GM12878 (cell line): ENCODE data around the gene CCR7. TPM values are rescaled to one million over a fixed set of nuclear protein-coding genes. Genes with fewer than 3 reads are reported as not detected.

Source experiments
- ATAC-seq: fragments of 200-7000 bp; cut with Tn5 transposase; 3 replicates; pipeline ENCODE4 v1.9.1; 2020; ENCODE audit warnings: mild to moderate bottlenecking, moderate library complexity
- BruUV-seq: library from RNA; stranded (reverse); fragments of 400-500 nt; replicated peaks from 2 replicates; lab custom pipeline; 2021; lab: Mats Ljungman, UMichigan
- CTCF ChIA-PET: fragments of 300-600 bp; sonication (Branson Sonifier 250); formaldehyde crosslinking; extraction: SDS; loops from one replicate; lab custom pipeline; 2021; ENCODE audit warnings: inconsistent platforms; lab: Yijun Ruan, JAX
- POLR2A ChIA-PET: fragments of 350-600 bp; formaldehyde crosslinking; extraction: SDS; loops from one replicate; lab custom pipeline; 2021; ENCODE audit warnings: inconsistent platforms; lab: Charles Lee
- RAD21 ChIA-PET: fragments of 300-600 bp; sonication (Branson Sonifier 250); formaldehyde crosslinking; loops from one replicate; lab custom pipeline; 2023; ENCODE audit warnings: antibody characterized with exemption; ENCODE audit not compliant: unreplicated experiment; lab: Charles Lee
- SMC1A ChIA-PET: fragments of 300-600 bp; sonication (Branson Sonifier 250); formaldehyde crosslinking; loops from one replicate; lab custom pipeline; 2023; ENCODE audit not compliant: unreplicated experiment, uncharacterized antibody; lab: Charles Lee
- DNase-seq: peaks from one replicate; pipeline ENCODE4 v3.0.0-alpha.2; 2011; ENCODE audit warnings: low read depth, low spot score
- FAIRE-seq: peaks from 3 replicates; lab custom pipeline; 2011; peaks lifted over from hg19 to GRCh38; lab: Jason Lieb, UNC
- H2AFZ ChIP-seq: 2 replicates; pipeline ENCODE4 v1.6.0; 2011; ENCODE audit warnings: low read depth, low read length, control low read depth; ENCODE audit not compliant: control insufficient read depth
- H3K27ac ChIP-seq: 2 replicates; pipeline ENCODE4 v1.5.1; 2011; ENCODE audit warnings: control low read depth; ENCODE audit not compliant: control insufficient read depth, insufficient read depth
- H3K27me3 ChIP-seq, 2 experiments: replicated peaks in 1 of 2; 2 replicates each; pipeline versions ENCODE4 v1.6.0 to v1.6.1; 2011; ENCODE audit warnings: low read length in 1 of 2; ENCODE audit not compliant: control insufficient read depth in 2 of 2, insufficient read depth in 2 of 2
- H3K36me3 ChIP-seq, 2 experiments: 2 replicates each; pipeline ENCODE4 v1.5.1; 2011; ENCODE audit warnings: low read length in 1 of 2; ENCODE audit not compliant: control insufficient read depth in 2 of 2, insufficient read depth in 2 of 2
- H3K4me1 ChIP-seq: 2 replicates; pipeline ENCODE4 v1.6.1; 2011; ENCODE audit warnings: mild to moderate bottlenecking, low read length, moderate library complexity, mixed read lengths; ENCODE audit not compliant: control insufficient read depth, insufficient read depth
- H3K4me2 ChIP-seq: 2 replicates; pipeline ENCODE4 v1.6.0; 2011; ENCODE audit warnings: control low read depth; ENCODE audit not compliant: control insufficient read depth, insufficient read depth
- H3K4me3 ChIP-seq: fragments of 200-600 bp; sonication (generic); 2 replicates; pipeline ENCODE4 v1.5.1; 2016
- H3K79me2 ChIP-seq: 2 replicates; pipeline ENCODE4 v1.6.0; 2011; ENCODE audit warnings: low read length; ENCODE audit not compliant: control insufficient read depth, insufficient read depth
- H3K9ac ChIP-seq: 2 replicates; pipeline ENCODE4 v1.8.0; 2011; ENCODE audit warnings: low read length, control low read depth, mixed read lengths; ENCODE audit not compliant: control insufficient read depth, insufficient read depth
- H3K9me3 ChIP-seq: replicated peaks from 3 replicates; pipeline ENCODE4 v1.5.1; 2011; ENCODE audit warnings: mild to moderate bottlenecking, low read length; ENCODE audit not compliant: control insufficient read depth, insufficient read depth
- H4K20me1 ChIP-seq: 2 replicates; pipeline ENCODE4 v1.6.0; 2011; ENCODE audit not compliant: control insufficient read depth, insufficient read depth
- DPF2 ChIP-seq: fragments of 450-650 bp; IDR thresholded peaks from 2 replicates; pipeline ENCODE4 v1.6.1; 2017; ENCODE audit warnings: mild to moderate bottlenecking
- EP300 ChIP-seq, 2 experiments: fragments of 150-350 bp in 1 of 2; IDR thresholded peaks; 2 replicates each; pipeline ENCODE4 v1.6.1; 2011 to 2012; ENCODE audit warnings: low read depth in 2 of 2, low read length in 2 of 2, borderline replicate concordance in 1 of 2, improper control_type of control experiment in 1 of 2, inconsistent platforms in 1 of 2; ENCODE audit not compliant: control insufficient read depth in 1 of 2
- WGBS: methylation state at CpG from one replicate; pipeline ENCODE4 v1.1.6; 2016; ENCODE audit warnings: low lambda C conversion rate; ENCODE audit not compliant: insufficient replicate concordance, insufficient coverage; ENCODE audit errors: missing lambda C conversion rate; 5-methylcytosine and 5-hydroxymethylcytosine counted together
- in situ Hi-C: fragments of 300-500 bp; cut with MboI; formaldehyde crosslinking; loops from 9 replicates; pipeline ENCODE4 v1.14.3; 2018; ENCODE audit warnings: mixed read lengths
- intact Hi-C: fragments of 100-400 bp; cut with micrococcal nuclease; formaldehyde crosslinking; loops from one replicate; pipeline ENCODE4 v1.14.2; 2022; ENCODE audit not compliant: unreplicated experiment
- polyA plus RNA-seq, 11 experiments: library from polyadenylated mRNA; depleted of rRNA in 4 of 11; unstranded in 6 of 11; stranded (reverse) in 5 of 11; fragments of >200 nt; fragmentation: Nextera tagmentation in 4 of 11; fragmentation: Illumina TruSeq in 1 of 11; extraction: Ambion mirVana in 4 of 11; extraction: Trizol in 1 of 11; gene quantifications; 1 replicate in 1 of 11; 2 replicates in 10 of 11; pipeline versions ENCODE4 v1.2.1 to v1.2.3, GENCODE V29; 2011 to 2016; ENCODE audit warnings: inconsistent platforms in 2 of 11, missing spikeins in 2 of 11, low read depth in 1 of 11
- total RNA-seq, 4 experiments: library from RNA; depleted of rRNA in 3 of 4; stranded (reverse); fragments of >200 nt in 3 of 4; fragmentation: Illumina TruSeq in 1 of 4; extraction: Trizol in 1 of 4; gene quantifications; 2 replicates each; pipeline versions ENCODE4 v1.2.1 to v1.2.3, GENCODE V29; 2013 to 2021
- TF ChIP-seq, protein P1 (sequence below): fragments of 450-650 bp; IDR thresholded peaks from 2 replicates; pipeline ENCODE4 v1.6.1; 2017; ENCODE audit warnings: mild to moderate bottlenecking

The CCR7 gene
- total and polyA plus RNA-seq, 10 of the 15 experiments (the other 5 are each of a cell fraction or from before 2014, with no cell fraction given) = 131 to 1,171 (median 260) TPM

- H3K27ac ChIP-seq = no peak overlapping the region
- in situ Hi-C loops = loop anchor here (25.0 kb wide), 1 partner anchor 103 kb away; the partner anchor contains the start of gene IGFBP4
- ATAC-seq = no peak
- POLR2A ChIA-PET = interaction anchor here (1.2 to 4.8 kb wide), 8 partner anchors 7 to 124 kb away, joined by 3 to 50 read pairs (median 16); partner anchors contain the start of genes CCR7 and TOP2A
- no peak overlapping the region for H3K9ac ChIP-seq
- RAD21 ChIA-PET = interaction anchor here (0.8 to 16.5 kb wide), 9 partner anchors 9 to 278 kb away, joined by 3 to 514 read pairs (median 5); partner anchors contain the start of genes CCR7 and TOP2A
- CTCF ChIA-PET = interaction anchor here (0.6 to 19.2 kb wide), 11 partner anchors 5 to 1125 kb away, joined by 3 to 318 read pairs (median 10); partner anchors contain the start of genes CCR7 and IGFBP4
- peaks cover 61% of the 10 kb centered on the region for H3K4me1 ChIP-seq
- no peak overlapping the region for H2AFZ ChIP-seq
- FAIRE-seq = no peak
- 72% methylated on average over 8 of the region's 8 CpGs for WGBS
- H3K36me3 ChIP-seq = no peaks in the 10 kb centered on the region
- BruUV-seq = no TSS peak
- H3K79me2 ChIP-seq = no peaks in the 10 kb centered on the region
- no peaks in the 10 kb centered on the region for H3K9me3 ChIP-seq
- intact Hi-C loops = loop anchor here (2.0 to 10.0 kb wide), 2 partner anchors 20 to 254 kb away; partner anchors contain the start of gene KRT28
- H3K4me3 ChIP-seq = no peak overlapping the region
- 0 out of 2 replicates have a peak, but pooled peaks have one; percentile 13 for TF ChIP-seq DPF2
- no peak for TF ChIP-seq EP300 (IDR thresholded peaks at IDR 0.05; ENCODE audit: borderline replicate concordance in 1 of 2, control insufficient read depth in 1 of 2, low read depth in 2 of 2, low read length in 2 of 2)
- TF ChIP-seq, protein P1, sequence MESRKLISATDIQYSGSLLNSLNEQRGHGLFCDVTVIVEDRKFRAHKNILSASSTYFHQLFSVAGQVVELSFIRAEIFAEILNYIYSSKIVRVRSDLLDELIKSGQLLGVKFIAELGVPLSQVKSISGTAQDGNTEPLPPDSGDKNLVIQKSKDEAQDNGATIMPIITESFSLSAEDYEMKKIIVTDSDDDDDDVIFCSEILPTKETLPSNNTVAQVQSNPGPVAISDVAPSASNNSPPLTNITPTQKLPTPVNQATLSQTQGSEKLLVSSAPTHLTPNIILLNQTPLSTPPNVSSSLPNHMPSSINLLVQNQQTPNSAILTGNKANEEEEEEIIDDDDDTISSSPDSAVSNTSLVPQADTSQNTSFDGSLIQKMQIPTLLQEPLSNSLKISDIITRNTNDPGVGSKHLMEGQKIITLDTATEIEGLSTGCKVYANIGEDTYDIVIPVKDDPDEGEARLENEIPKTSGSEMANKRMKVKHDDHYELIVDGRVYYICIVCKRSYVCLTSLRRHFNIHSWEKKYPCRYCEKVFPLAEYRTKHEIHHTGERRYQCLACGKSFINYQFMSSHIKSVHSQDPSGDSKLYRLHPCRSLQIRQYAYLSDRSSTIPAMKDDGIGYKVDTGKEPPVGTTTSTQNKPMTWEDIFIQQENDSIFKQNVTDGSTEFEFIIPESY = peak; percentile 69; the same call in 1 of the 2 replicates
- SMC1A ChIA-PET = interaction anchor here (1.1 to 15.5 kb wide), 7 partner anchors 9 to 124 kb away, joined by 3 to 430 read pairs (median 8); partner anchors contain the start of genes CCR7 and TOP2A
- H3K4me2 ChIP-seq = 0 out of 2 replicates have a peak overlapping the region, but pooled peaks have one; percentile 0
- no peak for DNase-seq
- H3K27me3 ChIP-seq = no peaks in the 10 kb centered on the region; a peak in 1 of 4 replicates
- no peaks in the 10 kb centered on the region for H4K20me1 ChIP-seq
Measured at GRCh38 chr17:40540448-40540847, 24.8 kb downstream of the CCR7 start.
